Right lobe of liver (tissue), 6 donors: ENCODE results near the gene NYNRIN. TPM values are rescaled to one million over a fixed set of nuclear protein-coding genes. Genes with fewer than 3 reads are reported as not detected.

Source experiments
- ATAC-seq, 4 donors: fragments of 200-7000 bp; cut with Tn5 transposase; one replicate each; pipeline ENCODE4 v1.9.1; 2020; ENCODE audit warnings: mild to moderate bottlenecking in 4 of 4, moderate library complexity in 4 of 4
- DNase-seq, 3 donors: peaks; one replicate each; pipeline ENCODE4 v3.0.0-alpha.2; 2020
- H3K27ac ChIP-seq, 3 donors: fragments of 200-600 bp; one replicate each; pipeline ENCODE4 v1.8.0; 2022
- H3K27me3 ChIP-seq, 2 donors: fragments of 200-600 bp; one replicate each; pipeline ENCODE4 v1.8.0; 2022
- H3K36me3 ChIP-seq, 4 donors: fragments of 200-600 bp; sonication (generic) in 1 of 4; one replicate each; pipeline versions ENCODE4 v1.5.1 to v1.8.0; 2017 to 2022; ENCODE audit warnings: control low read depth in 1 of 4
- H3K4me1 ChIP-seq, 4 donors: fragments of 200-600 bp; sonication (generic) in 1 of 4; one replicate each; pipeline versions ENCODE4 v1.5.1 to v1.8.0; 2017 to 2022; ENCODE audit warnings: control low read depth in 1 of 4
- H3K4me3 ChIP-seq, 3 donors: fragments of 200-600 bp; one replicate each; pipeline ENCODE4 v1.8.0; 2022
- H3K9me3 ChIP-seq, 4 donors: fragments of 200-600 bp; sonication (generic) in 1 of 4; one replicate each; pipeline versions ENCODE4 v1.5.1 to v1.8.0; 2017 to 2022; ENCODE audit warnings: control low read depth in 1 of 4
- CTCF ChIP-seq, 4 donors: fragments of 200-600 bp in 3 of 4; fragments of 450-650 bp in 1 of 4; IDR thresholded peaks; one replicate each; pipeline versions ENCODE4 v1.5.1 to v1.8.0; 2016 to 2022; ENCODE audit warnings: antibody characterized with exemption in 4 of 4, mild to moderate bottlenecking in 2 of 4
- POLR2A ChIP-seq: fragments of 450-650 bp; IDR thresholded peaks from one replicate; pipeline ENCODE4 v1.6.1; 2017; ENCODE audit warnings: antibody characterized with exemption, mild to moderate bottlenecking
- WGBS: methylation state at CpG from one replicate; pipeline ENCODE4 v1.1.6; 2018; ENCODE audit warnings: low coverage, low lambda C conversion rate; ENCODE audit not compliant: insufficient coverage; ENCODE audit errors: missing lambda C conversion rate; 5-methylcytosine and 5-hydroxymethylcytosine counted together
- intact Hi-C, 2 donors: fragments of 100-400 bp; cut with DNase I; formaldehyde crosslinking; loops; one replicate each; pipeline versions ENCODE4 v1.11.2 to v1.14.1; 2022
- small RNA-seq, 2 experiments: library from RNA; depleted of rRNA; stranded (forward); fragments of <200 nt; gene quantifications; one replicate each; pipeline ENCODE3, GENCODE V24; 2016
- total RNA-seq, 6 experiments: library from RNA; depleted of rRNA in 2 of 6; stranded (reverse); fragments of >200 nt in 2 of 6; fragmentation: NEBNext Ultra II Directional in 3 of 6; extraction: Animal tissue kit (Norgen Biotek cat#: 25700) in 3 of 6; gene quantifications; one replicate each; pipeline versions ENCODE4 v1.1.0 to v1.2.4, GENCODE V29; 2016 to 2023
- donor health status: DM: no; HTN: yes; CAD: no.
- donor health status: DM: no; HTN: no; CAD: no.
- donor health status: DM: no; HTN: no; CAD: no.
- donor health status: DM: no; HTN: yes; CAD: no.
- donor health status: DM: no; HTN: yes; CAD: no.

NYNRIN gene
- total RNA-seq, 6 experiments from 2014 or later: 1.8 to 6.1 (median 2.7) TPM

DNA sequence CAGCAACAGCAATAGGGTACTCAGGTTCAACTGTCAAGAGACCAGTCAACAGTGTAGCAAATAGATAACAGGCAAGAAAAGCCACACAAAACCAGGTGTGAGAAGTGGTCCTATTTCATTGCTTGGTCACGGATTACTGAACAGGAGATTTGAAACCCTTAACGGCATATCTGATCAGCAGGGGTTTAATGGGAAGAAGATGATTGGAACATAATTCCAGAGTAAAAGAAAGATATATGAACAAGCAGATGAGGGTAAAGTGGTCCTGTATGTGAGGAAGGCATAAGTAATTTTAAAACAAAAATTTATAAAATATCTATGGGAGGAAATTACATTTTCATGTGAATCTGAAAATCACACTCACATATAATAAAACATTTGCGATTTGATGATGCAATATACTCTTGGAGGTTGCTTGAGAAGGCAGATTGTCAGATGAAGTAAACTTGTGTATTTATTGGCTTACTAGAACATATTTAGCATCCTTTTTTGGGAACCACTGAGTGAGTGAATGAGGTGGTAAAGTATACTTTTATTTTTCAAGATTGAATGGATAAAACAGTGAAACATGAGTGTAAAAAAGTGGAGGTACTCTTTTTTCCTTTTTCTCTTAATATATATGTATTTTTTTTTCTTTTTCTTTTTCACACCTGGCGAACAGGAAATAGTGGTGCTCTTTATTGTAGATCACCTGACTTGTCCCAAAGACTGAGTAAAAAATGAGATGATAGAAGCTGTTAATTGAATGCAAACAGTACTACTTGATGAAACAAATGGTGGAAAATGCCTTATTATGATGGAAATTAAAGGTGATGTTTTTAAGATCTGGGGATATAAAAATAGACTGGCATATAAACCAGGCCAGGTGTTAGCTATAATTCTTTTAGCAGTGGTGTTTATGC lies 65.3 kb downstream of the NYNRIN start:
- ATAC-seq: no peak
- no peaks in the 10 kb centered on the region for H3K27me3 ChIP-seq
- no peaks in the 10 kb centered on the region for H3K9me3 ChIP-seq
- no peak overlapping the region for H3K27ac ChIP-seq
- no peaks in the 10 kb centered on the region for H3K36me3 ChIP-seq
- 85% methylated on average over 4 of the region's 4 CpGs for WGBS
- TF ChIP-seq POLR2A (no peak), CTCF (IDR thresholded peaks at IDR 0.05) (no peak)
- no peak overlapping the region for H3K4me3 ChIP-seq
- DNase-seq: no peak
- no peaks in the 10 kb centered on the region for H3K4me1 ChIP-seq
- intact Hi-C loops: no loop called here

DNA sequence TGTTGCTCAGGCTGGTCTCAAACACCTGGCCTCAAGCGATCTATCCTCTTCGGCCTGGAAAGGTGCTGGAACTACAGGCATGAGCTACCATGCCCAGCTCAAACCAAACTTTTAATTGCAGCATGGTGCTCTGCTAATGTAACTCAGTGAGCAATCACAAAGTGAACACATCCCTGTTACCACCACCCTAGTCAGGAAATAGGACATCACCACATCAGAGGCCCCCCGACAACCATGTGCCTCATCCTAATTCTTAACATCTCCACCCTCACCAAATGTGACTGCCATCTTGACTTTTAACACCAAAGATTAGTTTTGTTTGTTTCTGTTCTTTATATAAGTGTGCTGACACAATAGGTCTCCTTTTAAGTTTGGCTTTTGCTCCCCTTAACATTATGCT lies 66.6 kb downstream of the NYNRIN start:
- intact Hi-C loops: no loop called here
- ATAC-seq: no peak
- no peak overlapping the region for H3K4me3 ChIP-seq
- no peak for DNase-seq
- TF ChIP-seq CTCF (IDR thresholded peaks at IDR 0.05) (no peak), POLR2A (no peak)
- H3K27ac ChIP-seq: no peak overlapping the region
- 89% methylated on average over 3 of the region's 3 CpGs for WGBS
- no peaks in the 10 kb centered on the region for H3K9me3 ChIP-seq
- H3K27me3 ChIP-seq: no peaks in the 10 kb centered on the region
- no peaks in the 10 kb centered on the region for H3K4me1 ChIP-seq
- no peaks in the 10 kb centered on the region for H3K36me3 ChIP-seq

DNA sequence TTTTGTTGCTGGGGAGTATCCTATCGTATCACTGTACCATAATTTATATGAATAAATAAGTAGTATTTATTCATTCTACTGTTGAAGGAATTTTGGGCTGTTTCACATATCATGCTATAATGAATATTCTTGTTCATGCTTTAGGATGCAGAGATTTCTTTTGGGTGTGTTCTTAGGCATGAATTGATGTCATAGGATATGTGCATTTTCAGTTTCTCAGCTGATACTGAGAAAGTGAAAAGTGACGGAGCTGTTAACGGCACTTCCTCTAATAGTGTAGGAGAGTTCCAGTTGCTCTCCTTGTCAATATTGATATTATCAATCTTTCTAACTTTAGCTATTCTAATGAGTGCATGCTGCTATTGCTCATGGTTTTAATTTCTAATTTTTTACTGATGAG lies 67.0 kb downstream of the NYNRIN start:
- intact Hi-C loops: no loop called here

More for the DNA sequence above, 67.0 kb downstream of the NYNRIN start:
- Histone ChIP-seq H3K4me1 (no peaks in the 10 kb centered on the region), H3K36me3 (no peaks in the 10 kb centered on the region), H3K27me3 (no peaks in the 10 kb centered on the region), H3K4me3 (no peak overlapping the region), H3K9me3 (no peaks in the 10 kb centered on the region), H3K27ac (no peak overlapping the region)
- 90% methylated on average over 3 of the region's 3 CpGs for WGBS
- ATAC-seq (no peak), DNase-seq (no peak)
- TF ChIP-seq CTCF (IDR thresholded peaks at IDR 0.05): no peak
- TF ChIP-seq POLR2A: no peak

Small RNA genes within 50 kb of the gene (small RNA-seq; reads per million reads assigned to genes)
- gene RF00026: 0 reads per million in 2 experiments

Other genes starting within 250 kb of the NYNRIN start
- 10 to 100 TPM; 17.4 to 66.6 (median 37.2) TPM for gene IRF9, start 237.7 kb upstream of the NYNRIN start, total RNA-seq
- gene REC8, start 226.9 kb upstream of the NYNRIN start, total RNA-seq: 1 to 10 TPM; 1.6 to 7.4 (median 3.4) TPM
- gene IPO4, start 210.2 kb upstream of the NYNRIN start, total RNA-seq: 10 to 100 TPM; 17.9 to 44.0 (median 23.0) TPM
- gene TM9SF1, start 203.6 kb upstream of the NYNRIN start, total RNA-seq: 10 to 100 TPM; 32.1 to 49.8 (median 41.2) TPM
- gene TSSK4, start 193.3 kb upstream of the NYNRIN start, total RNA-seq: under 1 TPM in 2 of 6 experiments, not detected in 4; 0.29 TPM
- 10 to 100 TPM; 11.9 to 28.9 (median 17.1) TPM for gene CHMP4A, start 185.5 kb upstream of the NYNRIN start, total RNA-seq
- 1 to 10 TPM; 3.7 to 6.3 (median 4.9) TPM for gene MDP1, start 182.9 kb upstream of the NYNRIN start, total RNA-seq
- 10 to 100 TPM; 60.0 to 72.9 (median 68.7) TPM for gene NEDD8, start 166.6 kb upstream of the NYNRIN start, total RNA-seq
- gene GMPR2, start 166.1 kb upstream of the NYNRIN start, total RNA-seq: 10 to 100 TPM; 26.2 to 40.2 (median 34.2) TPM
- gene TINF2, start 156.4 kb upstream of the NYNRIN start, total RNA-seq: 10 to 100 TPM; 13.4 to 28.1 (median 24.1) TPM
- gene TGM1, start 135.8 kb upstream of the NYNRIN start, total RNA-seq: 1 to 10 TPM in 2 of 6 experiments, under 1 TPM in 4; 0.37 to 1.9 (median 0.77) TPM
- gene RABGGTA, start 127.4 kb upstream of the NYNRIN start, total RNA-seq: 10 to 100 TPM; 11.5 to 28.3 (median 15.2) TPM
- gene DHRS1, start 99.2 kb upstream of the NYNRIN start, total RNA-seq: 10 to 100 TPM; 49.1 to 89.3 (median 60.1) TPM
- 10 to 100 TPM in 4 of 6 experiments, 1 to 10 TPM in 2; 8.2 to 15.3 (median 11.4) TPM for gene NOP9, start 99.2 kb upstream of the NYNRIN start, total RNA-seq
- 100 to 1,000 TPM; 118 to 219 (median 196) TPM for gene CIDEB, start 91.0 kb upstream of the NYNRIN start, total RNA-seq
- 1 to 10 TPM; 1.8 to 5.8 (median 3.5) TPM for gene LTB4R2, start 88.9 kb upstream of the NYNRIN start, total RNA-seq
- 1 to 10 TPM; 2.7 to 5.5 (median 3.9) TPM for gene LTB4R, start 87.5 kb upstream of the NYNRIN start, total RNA-seq
- 1 to 10 TPM; 2.3 to 7.2 (median 3.9) TPM for gene ADCY4, start 63.9 kb upstream of the NYNRIN start, total RNA-seq
- 1 to 10 TPM in 2 of 6 experiments, under 1 TPM in 4; 0.70 to 1.6 (median 0.90) TPM for gene RIPK3, start 59.0 kb upstream of the NYNRIN start, total RNA-seq
- 1 to 10 TPM; 1.0 to 3.7 (median 2.0) TPM for gene NFATC4, start 30.8 kb upstream of the NYNRIN start, total RNA-seq
- gene CBLN3, start 30.7 kb downstream of the NYNRIN start, total RNA-seq: 1 to 10 TPM in 4 of 6 experiments, under 1 TPM in 2; 0.74 to 1.8 (median 1.2) TPM
- gene KHNYN, start 31.0 kb downstream of the NYNRIN start, total RNA-seq: 10 to 100 TPM; 19.6 to 24.9 (median 21.4) TPM
- gene SDR39U1, start 43.8 kb downstream of the NYNRIN start, total RNA-seq: 10 to 100 TPM; 24.9 to 32.8 (median 28.3) TPM
- not detected for gene CMA1, start 109.3 kb downstream of the NYNRIN start, total RNA-seq
- 1 to 10 TPM in 2 of 6 experiments, not detected in 4; 1.8 to 2.5 TPM for gene CTSG, start 177.2 kb downstream of the NYNRIN start, total RNA-seq
- gene GZMH, start 210.7 kb downstream of the NYNRIN start, total RNA-seq: under 1 TPM in 5 of 6 experiments, not detected in 1; 0.44 to 0.93 (median 0.48) TPM
- gene GZMB, start 235.2 kb downstream of the NYNRIN start, total RNA-seq: under 1 TPM in 4 of 6 experiments, not detected in 2; 0.66 to 0.88 (median 0.78) TPM